Muscle of leg (tissue), 11 donors: ENCODE data around the gene CNTN4. TPM values are rescaled to one million over a fixed set of nuclear protein-coding genes. Genes with fewer than 3 reads are reported as not detected.

ENCODE experiments used
- DNase-seq: peaks from one replicate; pipeline ENCODE4 v3.0.0; 2013
- H3K27ac ChIP-seq: one replicate; pipeline ENCODE4 v1.5.1; 2013; ENCODE audit warnings: mild to moderate bottlenecking, low read length, control low read depth
- H3K27me3 ChIP-seq: one replicate; pipeline ENCODE4 v1.6.1; 2013; ENCODE audit warnings: low read length; ENCODE audit not compliant: control insufficient read depth, insufficient read depth
- H3K36me3 ChIP-seq: one replicate; pipeline ENCODE4 v1.6.1; 2013; ENCODE audit warnings: low read length; ENCODE audit not compliant: control insufficient read depth, insufficient read depth
- H3K4me1 ChIP-seq: one replicate; pipeline ENCODE4 v1.6.1; 2013; ENCODE audit warnings: low read length; ENCODE audit not compliant: control insufficient read depth, insufficient read depth
- H3K4me3 ChIP-seq: one replicate; pipeline ENCODE4 v1.5.1; 2013; ENCODE audit warnings: low read length, control low read depth
- H3K9me3 ChIP-seq: replicated peaks from 2 replicates; pipeline ENCODE4 v1.6.1; 2013; ENCODE audit warnings: low read depth, low read length; ENCODE audit not compliant: control insufficient read depth
- WGBS: methylation state at CpG from one replicate; pipeline ENCODE4 v1.1.5; 2013; ENCODE audit warnings: missing lambda C conversion rate; ENCODE audit not compliant: insufficient coverage; 5-methylcytosine and 5-hydroxymethylcytosine counted together
- polyA plus RNA-seq, 8 donors: library from polyadenylated mRNA; unstranded; fragments of 120-200 nt; gene quantifications; one replicate each; pipeline versions ENCODE4 v1.2.1 to v1.2.3, GENCODE V29; 2013; ENCODE audit warnings: inconsistent platforms in 1 of 8, low replicate concordance in 1 of 8; ENCODE audit not compliant: insufficient read length in 8 of 8, insufficient read depth in 1 of 8
- total RNA-seq: library from RNA; stranded (reverse); fragments of 120-200 nt; gene quantifications from one replicate; pipeline ENCODE4 v1.2.4, GENCODE V29; 2013

Gene CNTN4
- total and polyA plus RNA-seq, 9 donors = 3.0 to 16.3 (median 5.9) TPM

- Histone ChIP-seq H3K4me3 (no peak overlapping the region), H3K36me3 (no peaks in the 10 kb centered on the region), H3K27ac (no peak overlapping the region), H3K9me3 (no peaks in the 10 kb centered on the region), H3K4me1 (no peaks in the 10 kb centered on the region), H3K27me3 (no peaks in the 10 kb centered on the region)
- DNase-seq = no peak
- WGBS = 86% methylated on average over 1 of the region's 5 CpGs
Measured at GRCh38 chr3:2680236-2680635, 581.6 kb downstream of the CNTN4 start.

GRCh38 chr3:2684046-2684445, 585.4 kb downstream of the CNTN4 start:
- H3K27ac ChIP-seq = no peak overlapping the region
- DNase-seq = peak; percentile 11
- no peaks in the 10 kb centered on the region for H3K9me3 ChIP-seq
- no peaks in the 10 kb centered on the region for H3K36me3 ChIP-seq
- H3K4me3 ChIP-seq = no peak overlapping the region
- H3K27me3 ChIP-seq = no peaks in the 10 kb centered on the region
- no peaks in the 10 kb centered on the region for H3K4me1 ChIP-seq

- Histone ChIP-seq H3K4me1 (no peaks in the 10 kb centered on the region), H3K27ac (no peak overlapping the region), H3K4me3 (no peak overlapping the region), H3K27me3 (no peaks in the 10 kb centered on the region), H3K36me3 (no peaks in the 10 kb centered on the region), H3K9me3 (no peaks in the 10 kb centered on the region)
- WGBS = 76% methylated on average over 2 of the region's 4 CpGs
- DNase-seq = no peak
Measured at GRCh38 chr3:2686816-2687502, 588.3 kb downstream of the CNTN4 start.

- no peaks in the 10 kb centered on the region for H3K9me3 ChIP-seq
- no peak for DNase-seq
Measured at GRCh38 chr3:2697589-2697988, 598.9 kb downstream of the CNTN4 start.

GRCh38 chr3:2701471-2701870, 602.8 kb downstream of the CNTN4 start:
- no peak for DNase-seq
- WGBS = 67% methylated on average over 1 of the region's 3 CpGs
- Histone ChIP-seq H3K36me3 (no peaks in the 10 kb centered on the region), H3K4me3 (no peak overlapping the region), H3K27me3 (no peaks in the 10 kb centered on the region), H3K27ac (no peak overlapping the region), H3K4me1 (no peaks in the 10 kb centered on the region), H3K9me3 (no peaks in the 10 kb centered on the region)

More at GRCh38 chr3:2697589-2697988, 598.9 kb downstream of the CNTN4 start:
- Histone ChIP-seq H3K4me1 (no peaks in the 10 kb centered on the region), H3K27me3 (no peaks in the 10 kb centered on the region), H3K4me3 (no peak overlapping the region), H3K27ac (no peak overlapping the region), H3K36me3 (no peaks in the 10 kb centered on the region)
- 82% methylated on average over 2 of the region's 2 CpGs for WGBS

GRCh38 chr3:2706144-2706835, 607.6 kb downstream of the CNTN4 start:
- WGBS = no CpG with 5 or more reads among the region's 5 CpGs
- DNase-seq = no peak
- Histone ChIP-seq H3K4me1 (no peaks in the 10 kb centered on the region), H3K4me3 (no peak overlapping the region), H3K36me3 (no peaks in the 10 kb centered on the region), H3K27ac (no peak overlapping the region), H3K9me3 (no peaks in the 10 kb centered on the region), H3K27me3 (no peaks in the 10 kb centered on the region)

- no peaks in the 10 kb centered on the region for H3K4me1 ChIP-seq
- H3K4me3 ChIP-seq = no peak overlapping the region
- WGBS = 67% methylated on average over 1 of the region's 3 CpGs
Measured at GRCh38 chr3:2706836-2707210, 608.2 kb downstream of the CNTN4 start.

GRCh38 chr3:2711081-2711480, 612.4 kb downstream of the CNTN4 start:
- H3K27me3 ChIP-seq = no peaks in the 10 kb centered on the region
- peak; percentile 10 for DNase-seq
- no peak overlapping the region for H3K27ac ChIP-seq
- no peaks in the 10 kb centered on the region for H3K36me3 ChIP-seq
- no peaks in the 10 kb centered on the region for H3K9me3 ChIP-seq
- WGBS = 59% methylated on average over 2 of the region's 3 CpGs
- H3K4me1 ChIP-seq = no peaks in the 10 kb centered on the region
- no peak overlapping the region for H3K4me3 ChIP-seq

More at GRCh38 chr3:2706836-2707210, 608.2 kb downstream of the CNTN4 start:
- no peak for DNase-seq
- Histone ChIP-seq H3K36me3 (no peaks in the 10 kb centered on the region), H3K9me3 (no peaks in the 10 kb centered on the region), H3K27ac (no peak overlapping the region), H3K27me3 (no peaks in the 10 kb centered on the region)

GRCh38 chr3:2713923-2714322, 615.3 kb downstream of the CNTN4 start:
- Histone ChIP-seq H3K36me3 (no peaks in the 10 kb centered on the region), H3K4me1 (no peaks in the 10 kb centered on the region), H3K27ac (no peak overlapping the region), H3K27me3 (no peaks in the 10 kb centered on the region), H3K9me3 (no peaks in the 10 kb centered on the region), H3K4me3 (no peak overlapping the region)
- no CpG with 5 or more reads among the region's 1 CpG for WGBS
- DNase-seq = no peak

- H3K9me3 ChIP-seq = no peaks in the 10 kb centered on the region
- no peak overlapping the region for H3K27ac ChIP-seq
- no peaks in the 10 kb centered on the region for H3K27me3 ChIP-seq
- 78% methylated on average over 1 of the region's 5 CpGs for WGBS
- no peak for DNase-seq
- H3K36me3 ChIP-seq = no peaks in the 10 kb centered on the region
- no peaks in the 10 kb centered on the region for H3K4me1 ChIP-seq
- no peak overlapping the region for H3K4me3 ChIP-seq
Measured at GRCh38 chr3:2714834-2715233, 616.2 kb downstream of the CNTN4 start.
